Hepatocyte (in vitro differentiated cells): Measurements from ENCODE around the gene CTNNA3. TPM values are rescaled to one million over a fixed set of nuclear protein-coding genes. Genes with fewer than 3 reads are reported as not detected.
"Not testable (repeated sequence)": the region's sequence is repeated elsewhere in the genome, so short reads cannot be mapped to it uniquely, and the experiment has no call there.

Experiments
- DNase-seq: peaks from one replicate; pipeline ENCODE4 v3.0.0-alpha.2; 2016; ENCODE audit warnings: low spot score
- H2AFZ ChIP-seq: fragments of 200-600 bp; sonication (generic); 2 replicates; pipeline ENCODE4 v1.6.0; 2016; ENCODE audit warnings: antibody characterized with exemption, mild to moderate bottlenecking
- H3K27ac ChIP-seq: fragments of 200-600 bp; sonication (generic); 2 replicates; pipeline ENCODE4 v1.5.1; 2016; ENCODE audit warnings: mild to moderate bottlenecking
- H3K27me3 ChIP-seq: fragments of 200-600 bp; sonication (generic); 2 replicates; pipeline ENCODE4 v1.6.1; 2016
- H3K36me3 ChIP-seq: fragments of 200-600 bp; sonication (generic); replicated peaks from 2 replicates; pipeline ENCODE4 v1.5.1; 2016; ENCODE audit warnings: low read depth; ENCODE audit not compliant: insufficient read depth
- H3K4me1 ChIP-seq: fragments of 200-600 bp; sonication (generic); 2 replicates; pipeline ENCODE4 v1.5.1; 2016; ENCODE audit warnings: mild to moderate bottlenecking, moderate library complexity; ENCODE audit not compliant: insufficient read depth
- H3K4me2 ChIP-seq: fragments of 200-600 bp; sonication (generic); 2 replicates; pipeline ENCODE4 v1.6.0; 2016
- H3K4me3 ChIP-seq: fragments of 200-600 bp; sonication (generic); 2 replicates; pipeline ENCODE4 v1.5.1; 2016; ENCODE audit warnings: mild to moderate bottlenecking
- H3K79me2 ChIP-seq: fragments of 200-600 bp; sonication (generic); 2 replicates; pipeline ENCODE4 v1.6.0; 2017; ENCODE audit warnings: mild to moderate bottlenecking
- H3K9me2 ChIP-seq: fragments of 200-600 bp; sonication (generic); replicated peaks from 2 replicates; pipeline ENCODE4 v1.6.0; 2017; ENCODE audit warnings: mild to moderate bottlenecking; ENCODE audit not compliant: insufficient read depth
- H3K9me3 ChIP-seq: fragments of 200-600 bp; sonication (generic); 2 replicates; pipeline ENCODE4 v1.5.1; 2016; ENCODE audit warnings: low read depth, mild to moderate bottlenecking
- H4K20me1 ChIP-seq: fragments of 200-600 bp; sonication (generic); 2 replicates; pipeline ENCODE4 v1.6.0; 2016; ENCODE audit warnings: mild to moderate bottlenecking; ENCODE audit not compliant: insufficient read depth, poor library complexity, severe bottlenecking
- CTCF ChIP-seq: fragments of 200-600 bp; sonication (generic); IDR thresholded peaks from 2 replicates; pipeline ENCODE4 v1.5.1; 2016; ENCODE audit warnings: antibody characterized with exemption, mild to moderate bottlenecking; ENCODE audit not compliant: poor library complexity
- EZH2 ChIP-seq: fragments of 200-600 bp; sonication (generic); IDR thresholded peaks from 2 replicates; pipeline ENCODE4 v1.6.1; 2016; ENCODE audit warnings: antibody characterized with exemption, mild to moderate bottlenecking, borderline replicate concordance
- EZH2phosphoT487 ChIP-seq: fragments of 200-600 bp; sonication (generic); IDR thresholded peaks from one replicate; pipeline ENCODE4 v1.6.1; 2018; ENCODE audit warnings: antibody characterized with exemption, mild to moderate bottlenecking, low read depth, moderate library complexity; ENCODE audit not compliant: unreplicated experiment, severe bottlenecking
- WGBS: methylation state at CpG from one replicate; pipeline ENCODE4 v1.1.6; 2016; ENCODE audit warnings: low lambda C conversion rate; ENCODE audit errors: missing lambda C conversion rate; 5-methylcytosine and 5-hydroxymethylcytosine counted together
- polyA plus RNA-seq: library from polyadenylated mRNA; unstranded; fragments of >200 nt; fragmentation: Nextera tagmentation; extraction: Ambion mirVana; gene quantifications from 2 replicates; pipeline ENCODE4 v1.2.1, GENCODE V29; 2016
- total RNA-seq: library from RNA; depleted of rRNA; stranded (reverse); fragments of >200 nt; gene quantifications from 2 replicates; pipeline ENCODE4 v1.2.3, GENCODE V29; 2014

The CTNNA3 gene
- total and polyA plus RNA-seq, 2 experiments from 2014 or later, result 12.9 to 25.9 TPM

GRCh38 chr10:67571503-67571902, 124.5 kb downstream of the CTNNA3 start:
- no peaks in the 10 kb centered on the region for H3K27me3 ChIP-seq
- H3K4me2 ChIP-seq, result no peak overlapping the region
- no peak overlapping the region for H3K27ac ChIP-seq
- H3K79me2 ChIP-seq, result no peaks in the 10 kb centered on the region
- 92% methylated on average over 5 of the region's 5 CpGs for WGBS
- no peak overlapping the region for H2AFZ ChIP-seq
- no peaks in the 10 kb centered on the region for H3K4me1 ChIP-seq
- H3K36me3 ChIP-seq, result no peaks in the 10 kb centered on the region
- no peaks in the 10 kb centered on the region for H4K20me1 ChIP-seq
- H3K9me2 ChIP-seq, result no peaks in the 10 kb centered on the region
- TF ChIP-seq EZH2phosphoT487 (no peak), EZH2 (no peak), CTCF (no peak)
- H3K9me3 ChIP-seq, result no peaks in the 10 kb centered on the region
- DNase-seq, result no peak
- H3K4me3 ChIP-seq, result no peak overlapping the region

- not testable (repeated sequence) for H3K4me1 ChIP-seq, H3K4me3 ChIP-seq, H3K27me3 ChIP-seq, H3K9me3 ChIP-seq, H2AFZ ChIP-seq, H3K9me2 ChIP-seq, H3K79me2 ChIP-seq, H4K20me1 ChIP-seq, H3K36me3 ChIP-seq, H3K27ac ChIP-seq, DNase-seq, H3K4me2 ChIP-seq
- 99% methylated on average over 14 of the region's 14 CpGs for WGBS
Measured at GRCh38 chr10:67558311-67558710, 137.7 kb downstream of the CTNNA3 start.

GRCh38 chr10:67553254-67553653, 142.7 kb downstream of the CTNNA3 start:
- Histone ChIP-seq H4K20me1 (no peaks in the 10 kb centered on the region), H2AFZ (no peak overlapping the region), H3K4me3 (no peak overlapping the region), H3K27ac (no peak overlapping the region), H3K9me2 (no peaks in the 10 kb centered on the region), H3K79me2 (no peaks in the 10 kb centered on the region), H3K4me1 (no peaks in the 10 kb centered on the region), H3K4me2 (no peak overlapping the region), H3K9me3 (no peaks in the 10 kb centered on the region), H3K36me3 (no peaks in the 10 kb centered on the region), H3K27me3 (no peaks in the 10 kb centered on the region)
- DNase-seq, result no peak
- no peak for TF ChIP-seq CTCF
- no peak for TF ChIP-seq EZH2
- TF ChIP-seq EZH2phosphoT487, result no peak
- 60% methylated on average over 3 of the region's 3 CpGs for WGBS

GRCh38 chr10:67550838-67551402, 145.1 kb downstream of the CTNNA3 start:
- Histone ChIP-seq H3K27ac (no peak overlapping the region), H2AFZ (no peak overlapping the region), H4K20me1 (no peaks in the 10 kb centered on the region), H3K9me3 (no peaks in the 10 kb centered on the region), H3K9me2 (no peaks in the 10 kb centered on the region), H3K27me3 (no peaks in the 10 kb centered on the region), H3K4me1 (no peaks in the 10 kb centered on the region), H3K4me3 (no peak overlapping the region), H3K36me3 (no peaks in the 10 kb centered on the region), H3K79me2 (no peaks in the 10 kb centered on the region), H3K4me2 (no peak overlapping the region)
- WGBS, result 91% methylated on average over 16 of the region's 16 CpGs
- DNase-seq, result no peak
- TF ChIP-seq EZH2, result no peak
- TF ChIP-seq CTCF, result no peak
- no peak for TF ChIP-seq EZH2phosphoT487
